ENCODE data around the gene TENT4A. TPM values are rescaled to one million over a fixed set of nuclear protein-coding genes. Genes with fewer than 3 reads are reported as not detected.

Gene TENT4A
- total RNA-seq, 2 experiments from 2014 or later = 39.0 to 46.1 TPM

- no TSS peak for BruUV-seq (replicated peaks)
- ChIA-PET POLR2A (interaction anchor here (0.7 kb wide), 4 partner anchors 11 to 1024 kb away, joined by 3 to 5 read pairs (median 4); no protein-coding TSS in a partner anchor), CTCF (ENCODE audit: unreplicated experiment) (no interaction called here)
- peaks cover 31% of the 10 kb centered on the region for H3K36me3 ChIP-seq (ENCODE audit: insufficient read depth, low read length)
- no peak overlapping the region for H3K27ac ChIP-seq (ENCODE audit: low read depth, low read length, poor library complexity, severe bottlenecking)
- no peaks in the 10 kb centered on the region for H3K9me2 ChIP-seq (ENCODE audit: insufficient read depth, low read length)
- H3K4me2 ChIP-seq (ENCODE audit: low read length) = no peak overlapping the region
- DNase-seq (ENCODE audit: low spot score) = no peak
- no peak for TF ChIP-seq CTCF (conservative IDR thresholded peaks at IDR 0.05; ENCODE audit: low read length)
- TF ChIP-seq EZH2phosphoT487 (IDR thresholded peaks at IDR 0.05; ENCODE audit: borderline replicate concordance, low read depth, low read length) = no peak
- no peak overlapping the region for H3K4me3 ChIP-seq (ENCODE audit: low read depth, low read length, poor library complexity, severe bottlenecking)
- H3K79me2 ChIP-seq (ENCODE audit: insufficient read depth, low read depth, low read length) = peaks cover 97% of the 10 kb centered on the region
- intact Hi-C loops (cut with micrococcal nuclease; ENCODE audit: unreplicated experiment) = loop anchor here (10.0 kb wide), 1 partner anchor 546 kb away; no protein-coding TSS in a partner anchor
- H3K4me1 ChIP-seq (ENCODE audit: insufficient read depth, low read length, poor library complexity, severe bottlenecking) = peaks cover 57% of the 10 kb centered on the region
- H3K9me3 ChIP-seq (ENCODE audit: low read length) = no peaks in the 10 kb centered on the region
- peaks cover 8% of the 10 kb centered on the region; the same call in 1 of the 2 replicates for H4K20me1 ChIP-seq (ENCODE audit: insufficient read depth, low read length)
- H2AFZ ChIP-seq (ENCODE audit: low read length) = no peak overlapping the region
These were observed 17.2 kb downstream of the TENT4A start for GRCh38 chr5:6730407-6730806.

GRCh38 chr5:6730807-6731206 is 17.6 kb downstream of the TENT4A start:
- peaks cover 8% of the 10 kb centered on the region; the same call in 1 of the 2 replicates for H4K20me1 ChIP-seq (ENCODE audit: insufficient read depth, low read length)
- H3K4me1 ChIP-seq (ENCODE audit: insufficient read depth, low read length, poor library complexity, severe bottlenecking) = peaks cover 60% of the 10 kb centered on the region
- peaks cover 96% of the 10 kb centered on the region for H3K79me2 ChIP-seq (ENCODE audit: insufficient read depth, low read depth, low read length)
- BruUV-seq (replicated peaks) = no TSS peak
- ChIA-PET CTCF (ENCODE audit: unreplicated experiment) (no interaction called here), POLR2A (interaction anchor here (0.6 to 0.7 kb wide), 5 partner anchors 11 to 1024 kb away, joined by 3 to 5 read pairs (median 3); no protein-coding TSS in a partner anchor)
- no peak overlapping the region for H3K4me3 ChIP-seq (ENCODE audit: low read depth, low read length, poor library complexity, severe bottlenecking)
- no peak overlapping the region for H2AFZ ChIP-seq (ENCODE audit: low read length)
- H3K9me3 ChIP-seq (ENCODE audit: low read length) = no peaks in the 10 kb centered on the region
- TF ChIP-seq CTCF (conservative IDR thresholded peaks at IDR 0.05; ENCODE audit: low read length) = no peak
- TF ChIP-seq EZH2phosphoT487 (IDR thresholded peaks at IDR 0.05; ENCODE audit: borderline replicate concordance, low read depth, low read length) = no peak
- DNase-seq (ENCODE audit: low spot score) = no peak
- H3K4me2 ChIP-seq (ENCODE audit: low read length) = no peak overlapping the region
- H3K9me2 ChIP-seq (ENCODE audit: insufficient read depth, low read length) = no peaks in the 10 kb centered on the region
- intact Hi-C loops (cut with micrococcal nuclease; ENCODE audit: unreplicated experiment) = loop anchor here (10.0 kb wide), 1 partner anchor 546 kb away; no protein-coding TSS in a partner anchor
- H3K36me3 ChIP-seq (ENCODE audit: insufficient read depth, low read length) = peaks cover 27% of the 10 kb centered on the region
- H3K27ac ChIP-seq (ENCODE audit: low read depth, low read length, poor library complexity, severe bottlenecking) = no peak overlapping the region
